Suppressor macrophage treated with lipopolysaccharide for 4 hours (primary cell): ENCODE data around the gene C1S.
"Not testable (repeated sequence)": the region's sequence is repeated elsewhere in the genome, so short reads cannot be mapped to it uniquely, and the experiment has no call there.

Experiments used
- DNase-seq: peaks from one replicate; pipeline ENCODE4 v3.0.0-alpha.2; 2020

The C1S gene

DNA sequence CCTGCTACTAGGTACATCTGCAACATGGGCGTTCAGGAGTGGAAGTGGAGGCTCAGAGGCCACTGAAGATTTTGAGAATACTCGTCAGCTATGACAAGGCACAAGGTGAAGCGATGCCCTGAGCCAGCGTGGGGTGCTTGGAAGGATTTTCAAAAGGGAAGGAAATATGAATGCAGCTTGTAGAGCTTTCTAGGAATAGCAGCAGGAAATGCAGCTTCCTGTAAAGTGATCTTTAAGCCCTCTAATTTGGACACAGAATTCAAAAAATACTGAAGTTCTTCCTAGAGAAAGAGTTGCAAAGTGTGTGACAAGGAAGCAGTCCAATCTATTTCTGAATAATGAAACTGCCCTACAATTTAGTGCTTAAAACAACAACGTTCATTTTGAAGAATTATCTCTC, 13.2 kb upstream of the C1S start:
- DNase-seq, result peak; percentile 22

DNA sequence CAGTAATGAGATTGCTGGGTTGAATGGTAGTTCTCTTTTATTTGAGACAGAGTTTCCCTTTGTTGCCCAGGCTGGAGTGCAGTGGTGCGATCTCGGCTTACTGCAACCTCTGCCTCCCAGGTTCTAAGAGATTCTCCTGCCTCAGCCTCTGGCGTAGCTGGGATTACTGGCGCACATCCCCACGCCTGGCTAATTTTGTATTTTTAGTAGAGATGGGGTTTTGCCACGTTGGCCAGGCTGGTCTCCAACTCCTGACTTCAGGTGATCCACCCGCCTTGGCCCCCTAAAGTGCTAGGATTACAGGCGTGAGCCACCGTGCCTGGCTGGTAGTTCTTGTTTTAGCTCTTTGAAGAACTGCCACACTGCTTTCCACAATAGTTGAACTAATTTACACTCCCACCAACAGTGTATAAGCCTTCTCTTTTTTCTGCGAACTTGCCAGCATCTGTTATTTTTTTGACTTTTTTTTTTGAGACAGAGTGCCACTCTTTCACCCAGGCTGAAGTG, 11.0 kb upstream of the C1S start:
- DNase-seq, result not testable (repeated sequence)

DNA sequence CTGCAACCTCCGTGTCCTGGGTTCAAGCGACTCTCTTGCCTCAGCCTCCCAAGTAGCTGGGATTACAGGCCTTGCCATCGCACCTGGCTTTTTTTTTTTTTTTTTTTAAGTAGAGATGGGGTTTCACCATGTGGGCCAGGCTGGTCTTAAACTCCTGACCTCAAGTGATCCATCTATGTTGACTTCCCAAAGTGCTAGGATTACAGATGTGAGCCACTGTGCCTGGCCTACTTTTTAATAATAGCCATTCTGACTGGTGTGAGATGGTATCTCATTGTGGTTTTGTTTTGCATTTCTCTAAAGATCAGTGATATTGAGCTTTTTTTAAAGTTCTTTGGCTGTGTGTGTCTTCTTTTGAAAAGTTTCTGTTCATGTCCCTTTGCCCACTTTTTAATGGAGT, 10.5 kb upstream of the C1S start:
- not testable (repeated sequence) for DNase-seq

DNA sequence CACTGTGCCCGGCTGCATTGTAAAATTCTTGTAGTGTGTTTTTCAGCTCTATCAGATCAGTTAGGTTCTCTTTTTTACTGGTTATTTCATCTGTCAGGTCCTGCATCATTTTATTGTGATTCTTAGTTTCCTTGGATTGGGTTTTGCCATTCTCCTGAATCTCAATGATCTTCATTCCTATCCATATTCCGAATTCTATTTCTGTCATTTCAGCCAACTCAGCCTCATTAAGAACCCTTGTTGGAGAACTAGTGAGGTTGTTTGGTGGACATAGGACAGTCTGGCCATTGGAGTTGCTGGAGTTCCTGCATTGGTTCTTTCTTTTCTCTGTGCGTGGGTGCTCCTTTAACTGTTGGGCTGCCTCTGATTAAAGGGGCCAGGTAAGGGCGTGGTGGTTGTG, 5.6 kb upstream of the C1S start:
- no peak for DNase-seq

DNA sequence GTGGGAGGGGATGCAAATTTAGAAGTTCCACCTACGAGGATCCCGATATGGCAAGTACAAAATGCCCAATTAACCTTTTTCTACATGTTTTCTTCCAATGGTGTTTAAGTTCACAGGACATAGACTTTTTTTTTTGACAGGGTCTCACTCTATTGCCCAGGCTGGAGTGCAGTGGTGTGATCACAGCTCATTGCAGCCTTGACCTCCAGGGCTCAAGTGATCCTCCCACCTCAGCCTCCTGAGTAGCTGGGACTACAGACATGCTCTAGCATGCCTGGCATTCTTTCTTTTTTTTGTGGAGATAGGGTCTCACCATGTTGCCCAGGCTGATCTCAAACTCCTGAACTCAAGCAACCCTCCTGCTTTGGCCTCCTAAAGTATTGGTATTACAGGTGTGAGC, 4.8 kb upstream of the C1S start:
- DNase-seq, result not testable (repeated sequence)

DNA sequence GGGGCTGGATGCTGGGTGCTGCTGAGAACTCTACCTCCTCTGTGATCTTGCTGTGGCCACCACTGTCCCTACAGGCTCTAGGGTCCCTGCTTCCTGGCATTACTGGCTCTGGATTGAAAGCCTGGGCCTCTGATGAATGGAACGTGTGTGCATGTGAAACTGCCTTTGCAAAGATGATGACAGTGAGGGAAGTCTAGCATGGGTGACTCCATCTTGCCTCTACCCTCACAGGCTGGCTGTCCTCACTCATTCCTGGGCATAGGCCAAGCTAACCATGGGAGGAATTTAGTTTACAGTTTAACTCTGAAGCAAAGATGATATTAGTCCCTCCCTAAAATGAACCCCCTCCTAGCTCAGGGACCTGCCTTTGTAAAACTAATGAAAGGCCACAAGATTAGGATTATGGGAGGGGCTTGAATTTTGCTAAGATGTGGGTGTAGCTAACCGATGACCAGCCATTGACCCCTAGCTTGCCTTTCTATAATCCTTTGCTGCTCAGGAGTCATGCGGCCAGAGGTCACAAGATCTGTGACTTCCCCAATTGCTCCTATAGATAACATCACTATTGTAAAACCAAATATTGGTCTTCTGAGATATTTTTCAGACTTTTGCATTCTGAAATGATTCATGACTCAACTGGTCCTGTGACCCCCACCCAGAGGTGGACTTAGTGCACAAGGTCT, 2.2 kb upstream of the C1S start:
- DNase-seq, result peak; percentile 73

DNA sequence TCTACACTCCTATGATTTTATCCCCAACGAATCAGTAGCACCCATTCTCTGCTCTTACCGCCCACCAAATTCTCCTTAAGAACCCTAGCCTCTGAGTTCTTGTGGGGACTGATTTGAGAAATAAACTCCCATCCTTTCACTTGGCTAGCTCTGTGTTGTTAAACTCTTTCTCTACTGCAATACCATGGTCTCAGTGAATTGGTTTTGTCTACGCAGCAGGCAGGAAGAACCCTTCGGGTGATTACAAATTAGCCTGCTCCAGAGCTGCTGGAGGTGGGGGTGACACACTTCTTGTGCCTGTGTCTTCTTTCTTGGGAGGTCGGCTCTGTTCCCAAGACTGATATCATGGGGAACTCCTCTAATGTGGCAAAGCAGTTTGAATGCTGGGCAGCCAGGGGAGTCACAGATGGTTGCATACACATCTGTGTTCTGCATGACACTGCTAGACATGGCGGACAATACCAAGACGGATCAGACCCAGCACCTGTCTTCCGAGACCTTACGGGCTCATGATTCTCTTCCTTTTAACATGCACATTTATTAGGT, 1.6 kb upstream of the C1S start:
- peak; percentile 37 for DNase-seq

DNA sequence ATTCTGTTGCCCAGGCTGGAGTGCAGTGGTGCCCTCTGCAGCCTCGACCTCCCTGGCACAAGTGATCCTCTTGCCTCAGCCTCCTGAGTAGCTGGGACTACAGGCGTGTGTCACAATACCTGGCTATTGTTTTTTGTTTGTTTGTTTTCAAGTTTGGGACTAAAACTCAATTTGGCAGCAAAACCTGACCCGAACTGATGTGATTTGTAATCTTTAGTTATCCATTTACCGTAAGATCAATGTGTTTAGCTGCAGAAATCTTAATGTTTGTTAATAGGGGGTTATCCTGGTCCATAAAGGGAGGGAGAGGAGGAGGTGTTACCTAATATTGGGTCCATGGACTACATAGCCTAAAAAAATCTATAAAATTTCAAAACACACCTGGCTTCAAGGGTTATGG, 738 bp upstream of the C1S start:
- DNase-seq, result no peak

DNA sequence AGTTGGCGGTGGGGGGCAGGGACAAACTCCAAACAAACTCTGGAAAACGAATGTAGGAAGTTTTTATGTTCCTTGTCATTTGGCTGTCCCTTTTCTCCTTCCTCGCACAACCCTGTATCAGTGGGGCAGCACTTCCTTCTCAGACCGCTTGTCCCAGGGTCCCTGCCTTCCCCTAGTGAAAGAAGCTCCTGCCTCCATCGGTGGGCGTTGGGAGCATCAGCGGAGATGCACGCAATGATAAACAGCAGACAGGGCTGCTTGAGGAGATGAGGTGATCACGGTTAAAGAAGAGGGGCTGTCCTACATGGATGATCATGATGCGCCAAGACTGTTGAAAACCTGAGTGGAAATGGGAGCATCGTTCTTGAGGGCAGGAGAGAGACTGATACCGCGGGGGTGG, 620 bp downstream of the C1S start:
- DNase-seq, result no peak

DNA sequence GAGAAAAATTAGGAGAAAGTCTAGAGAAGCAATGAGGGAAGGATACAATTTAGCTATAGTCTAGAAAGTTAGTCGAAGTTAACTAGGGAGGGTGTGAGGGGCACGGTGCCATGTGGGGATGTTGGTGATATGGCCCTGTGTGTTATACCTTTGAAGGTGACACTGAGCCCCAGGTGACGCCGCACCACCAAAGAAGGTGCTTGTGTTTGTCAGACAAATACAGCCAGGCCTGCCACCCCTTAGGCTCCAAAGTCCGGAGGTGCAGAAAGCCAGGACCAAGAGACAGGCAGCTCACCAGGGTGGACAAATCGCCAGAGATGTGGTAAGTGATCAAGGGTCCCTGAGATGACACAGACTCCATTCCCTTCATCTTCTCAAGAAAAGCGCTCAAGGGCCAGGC, 1.1 kb downstream of the C1S start:
- no peak for DNase-seq

DNA sequence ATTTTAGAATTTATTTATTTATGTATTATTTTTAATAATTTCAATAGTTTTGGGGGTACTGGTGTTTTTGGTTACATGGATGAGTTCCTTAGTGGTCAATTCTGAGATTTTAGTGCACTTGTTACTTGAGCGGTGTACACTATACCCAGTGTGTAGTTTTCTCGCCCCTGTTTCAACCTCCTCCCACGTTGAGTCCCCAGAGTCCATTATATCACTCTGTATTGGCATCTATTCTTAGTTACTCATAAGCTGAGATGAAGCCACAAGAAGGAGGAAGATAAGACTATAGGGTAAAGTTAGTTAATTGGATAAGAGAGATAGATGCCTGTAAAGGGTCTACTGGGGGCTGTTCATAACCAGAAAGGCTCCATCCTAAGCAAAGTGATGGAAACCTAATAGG, 4.0 kb downstream of the C1S start:
- no peak for DNase-seq

DNA sequence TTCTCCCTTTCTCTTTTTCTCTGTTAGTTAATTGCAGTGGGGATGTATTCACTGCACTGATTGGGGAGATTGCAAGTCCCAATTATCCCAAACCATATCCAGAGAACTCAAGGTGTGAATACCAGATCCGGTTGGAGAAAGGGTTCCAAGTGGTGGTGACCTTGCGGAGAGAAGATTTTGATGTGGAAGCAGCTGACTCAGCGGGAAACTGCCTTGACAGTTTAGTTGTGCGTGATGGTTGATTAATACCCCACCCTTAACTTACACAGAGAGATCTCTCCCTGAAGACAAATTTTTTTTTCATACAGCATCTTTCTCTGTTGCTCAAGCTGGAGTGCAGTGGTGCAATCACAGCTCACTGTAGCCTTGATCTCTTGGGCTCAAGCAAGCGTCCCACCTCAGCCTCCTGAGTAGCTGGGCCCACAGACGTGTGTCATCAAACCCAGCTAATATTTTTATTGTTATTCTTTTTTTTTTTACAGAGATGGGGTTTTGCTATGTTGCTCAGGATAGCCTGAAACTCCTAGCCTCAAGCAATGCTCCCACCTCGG, 4.6 kb downstream of the C1S start:
- no peak for DNase-seq

DNA sequence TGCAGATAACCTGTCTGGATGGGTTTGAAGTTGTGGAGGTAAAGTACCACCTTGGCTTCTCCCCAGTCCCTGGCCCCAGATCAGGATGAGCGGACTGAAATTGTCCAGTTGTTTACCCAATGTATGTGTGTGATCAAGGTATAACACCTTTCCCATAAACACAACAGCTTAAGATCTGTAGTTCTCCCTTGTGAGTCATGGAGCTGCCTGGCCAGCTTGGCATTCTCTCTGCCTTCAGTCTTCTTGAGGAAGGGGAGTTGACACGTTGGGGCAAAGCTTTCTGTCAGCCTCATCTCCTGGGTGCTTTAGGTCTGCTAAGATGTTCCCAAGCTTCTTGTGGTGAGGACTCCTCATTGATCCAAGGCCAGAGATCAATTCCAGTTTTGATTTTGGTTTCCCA, 6.1 kb downstream of the C1S start:
- DNase-seq, result no peak

DNA sequence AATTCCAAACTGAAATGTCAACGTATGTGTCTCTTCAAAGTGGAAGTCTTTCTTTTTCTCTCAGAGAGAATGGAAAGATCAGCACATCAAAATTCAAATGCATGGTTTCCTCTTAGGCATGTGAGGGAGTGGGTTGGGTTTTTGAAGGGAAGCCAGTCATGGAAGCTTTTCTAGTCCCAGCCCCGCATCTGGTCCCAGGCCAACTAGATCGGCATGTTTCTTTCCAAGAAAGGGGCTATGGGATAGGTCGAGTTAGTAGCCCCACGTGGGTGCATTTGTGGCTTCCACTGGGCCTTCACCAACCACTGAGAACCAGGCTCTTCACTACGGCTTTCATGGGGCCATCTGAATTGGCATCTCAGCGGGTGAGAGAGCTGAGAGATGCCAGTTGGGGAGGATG, 6.6 kb downstream of the C1S start:
- DNase-seq, result no peak

DNA sequence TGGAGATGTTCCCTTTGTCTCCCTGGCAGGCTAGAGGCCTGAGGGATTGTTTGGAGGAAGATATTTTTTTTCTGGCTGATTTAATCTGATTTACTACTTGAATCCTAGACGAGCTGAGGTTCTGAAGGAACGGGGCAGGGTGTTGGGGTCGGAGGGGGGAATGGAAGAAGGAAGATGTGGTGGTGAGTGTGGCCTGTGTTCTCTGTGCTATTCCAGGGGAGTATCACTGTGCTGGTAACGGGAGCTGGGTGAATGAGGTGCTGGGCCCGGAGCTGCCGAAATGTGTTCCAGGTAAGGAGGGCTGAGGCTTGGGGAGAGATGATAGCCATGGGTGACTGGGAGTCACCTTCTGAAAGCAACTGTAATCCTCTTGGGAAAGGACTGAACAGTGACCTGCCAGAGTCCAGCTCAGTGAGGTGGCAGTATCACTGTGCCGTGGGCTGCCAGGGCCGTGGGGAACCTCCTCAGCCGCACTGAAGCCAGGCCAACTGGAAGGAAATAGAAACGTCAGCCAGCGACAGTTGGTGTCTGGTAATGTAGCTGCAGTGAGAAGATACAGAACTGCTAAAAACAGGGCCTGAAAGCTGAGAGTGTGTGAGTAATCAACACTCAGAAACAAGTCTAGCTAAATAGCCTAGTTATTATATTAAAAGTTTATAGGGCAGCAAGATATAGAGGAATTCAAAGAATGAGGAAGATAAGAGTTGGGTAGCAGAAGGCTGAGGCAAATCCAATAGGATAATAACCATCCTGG, 7.9 kb downstream of the C1S start:
- DNase-seq, result no peak

DNA sequence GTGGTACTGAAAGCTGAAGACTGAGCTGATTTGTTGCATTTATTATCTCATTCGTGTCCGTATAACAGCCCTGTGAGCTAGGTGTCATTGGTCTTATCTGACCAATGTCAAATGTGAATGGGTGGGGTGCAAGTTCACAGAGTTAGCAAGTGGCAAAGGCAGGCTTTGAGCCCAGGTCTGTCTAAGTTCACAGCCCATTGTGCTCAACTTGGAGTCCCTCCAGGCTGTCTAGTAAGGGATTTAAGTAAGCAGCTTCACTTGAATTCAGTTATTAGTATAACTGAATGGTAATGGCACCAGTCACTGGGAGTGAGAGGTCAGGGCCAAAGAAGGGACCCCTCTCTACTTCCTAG, 8.5 kb downstream of the C1S start:
- DNase-seq, result no peak

DNA sequence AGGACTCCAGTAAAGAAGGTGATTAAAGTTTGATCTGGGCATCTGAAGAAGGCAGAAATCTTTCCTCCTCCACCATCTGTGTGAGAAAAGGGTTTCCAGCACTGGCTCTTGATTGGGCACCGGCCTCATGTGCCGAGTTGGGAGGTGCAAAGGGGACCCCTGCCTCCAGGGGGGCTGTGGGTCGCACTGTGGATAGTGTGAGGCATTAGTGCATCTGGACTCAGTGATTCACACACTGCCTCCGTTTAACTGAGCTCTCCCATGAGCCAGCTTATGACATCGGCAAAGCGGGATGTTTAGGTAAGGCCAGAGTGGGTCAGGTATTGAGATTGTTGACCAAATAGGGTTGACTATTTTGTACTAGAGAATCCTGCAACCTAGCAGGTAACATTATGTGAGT, 8.9 kb downstream of the C1S start:
- no peak for DNase-seq

DNA sequence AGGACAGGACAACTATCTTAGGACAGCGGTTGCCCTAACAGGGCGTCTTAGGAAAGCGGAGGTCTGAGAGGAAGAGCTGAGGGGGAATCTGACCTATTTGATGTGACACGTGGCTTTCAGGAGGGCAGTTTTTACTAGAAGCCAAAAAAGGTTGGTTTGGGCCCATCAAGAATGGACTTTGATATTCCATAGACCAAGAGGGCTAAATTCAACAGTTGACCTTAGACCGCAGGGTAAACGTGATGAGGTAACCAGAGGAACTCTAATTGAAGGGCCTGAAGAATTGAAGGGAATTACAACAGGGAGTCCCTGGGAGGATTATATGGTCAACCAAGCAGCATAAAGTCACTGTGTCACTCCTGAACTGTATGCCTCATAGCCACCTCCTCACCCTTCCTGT, 11.5 kb downstream of the C1S start:
- no peak for DNase-seq

DNA sequence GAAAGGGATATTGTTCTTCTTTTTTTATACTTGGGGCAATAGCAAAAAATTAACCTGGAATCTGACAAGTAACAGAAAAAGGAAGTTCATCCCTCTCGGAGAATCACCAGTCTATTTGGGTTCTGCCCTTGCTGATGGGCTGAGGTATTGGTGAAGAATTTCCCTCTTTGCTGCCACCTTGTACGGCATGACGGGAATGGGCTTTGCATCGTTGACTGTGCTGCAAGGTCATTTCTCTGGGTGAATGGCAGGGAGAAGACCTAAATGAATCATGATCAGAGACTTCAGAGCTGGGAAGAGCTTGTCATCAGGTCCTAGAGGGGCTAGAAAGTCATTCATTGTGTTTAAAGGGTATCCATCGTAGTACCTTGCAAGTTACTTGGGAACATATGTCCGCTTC, 12.0 kb downstream of the C1S start:
- no peak for DNase-seq

DNA sequence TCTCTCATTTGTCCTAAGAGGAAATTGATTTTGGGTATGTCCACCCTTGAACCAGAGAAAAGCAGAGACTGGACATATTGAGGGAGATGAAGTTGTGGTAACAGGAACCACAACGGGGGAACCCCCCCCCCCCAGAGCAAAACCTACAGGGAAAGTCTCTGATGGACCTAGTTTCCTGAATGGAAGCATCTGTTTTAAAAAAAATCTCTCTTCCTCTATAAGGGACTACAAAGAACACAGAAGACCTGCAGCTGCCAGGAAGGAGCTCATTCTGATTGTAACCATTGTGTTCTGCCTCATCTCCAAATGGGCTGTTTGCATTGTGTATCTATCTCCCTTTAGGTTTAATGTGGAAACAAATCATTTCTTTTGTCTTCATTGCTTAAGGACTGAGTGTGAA, 13.4 kb downstream of the C1S start:
- DNase-seq, result no peak

DNA sequence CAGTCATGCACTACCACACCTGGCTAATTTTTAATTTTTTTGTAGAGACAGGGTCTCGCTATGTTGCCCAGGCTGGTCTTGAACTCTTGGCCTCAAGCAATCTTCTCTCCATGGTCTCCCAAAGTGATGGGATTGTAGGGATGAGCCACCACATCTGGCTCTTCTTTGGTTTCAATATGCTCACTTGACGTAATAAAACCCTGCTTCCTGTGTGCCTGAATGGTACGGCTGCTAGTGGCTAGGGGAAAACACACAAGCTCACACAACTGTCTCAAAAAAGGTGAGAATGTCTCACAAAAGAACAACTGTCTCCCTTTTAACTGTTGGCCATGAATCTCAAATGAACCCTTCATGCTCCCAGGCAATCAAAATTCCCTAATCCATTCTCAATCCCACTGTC, 15.0 kb downstream of the C1S start:
- DNase-seq, result no peak

DNA sequence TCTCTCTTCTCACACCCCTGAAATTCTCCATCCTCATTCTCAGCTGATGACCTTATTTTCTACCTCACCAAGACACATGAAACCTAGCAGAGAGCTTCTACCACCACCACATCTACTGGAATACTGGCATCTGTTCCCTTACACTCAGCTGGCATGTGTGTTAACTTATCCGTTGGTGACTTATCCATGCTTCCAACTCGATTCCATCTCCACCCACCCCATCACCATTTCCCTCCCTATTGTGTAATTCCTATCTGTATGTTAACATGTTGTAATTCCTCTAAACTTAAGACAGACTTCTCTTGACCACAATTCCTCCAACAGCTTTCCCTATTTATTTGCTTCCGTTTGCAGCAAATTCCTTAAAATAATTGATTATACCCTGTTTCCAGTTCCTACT, 15.4 kb downstream of the C1S start:
- no peak for DNase-seq

DNA sequence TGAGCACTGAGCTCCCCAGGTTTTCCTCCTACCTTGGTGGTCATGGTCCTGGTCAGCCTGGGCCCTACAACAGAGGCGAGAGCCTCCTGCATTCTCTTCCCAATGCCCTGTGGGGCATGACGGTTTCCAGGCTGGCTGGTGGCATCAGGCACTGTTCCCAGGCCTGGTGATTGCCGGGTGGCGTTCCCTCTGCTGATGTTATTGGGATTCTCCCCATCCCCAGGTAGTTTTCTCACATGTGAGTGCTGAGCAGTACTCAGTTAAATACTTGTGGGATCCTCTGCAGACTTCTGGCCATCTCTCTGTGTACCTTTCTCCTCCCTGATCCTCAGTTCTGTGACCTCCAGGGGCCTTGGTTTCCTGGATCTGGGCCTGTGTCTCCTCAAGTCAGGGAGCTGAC, 16.0 kb downstream of the C1S start:
- DNase-seq, result no peak

DNA sequence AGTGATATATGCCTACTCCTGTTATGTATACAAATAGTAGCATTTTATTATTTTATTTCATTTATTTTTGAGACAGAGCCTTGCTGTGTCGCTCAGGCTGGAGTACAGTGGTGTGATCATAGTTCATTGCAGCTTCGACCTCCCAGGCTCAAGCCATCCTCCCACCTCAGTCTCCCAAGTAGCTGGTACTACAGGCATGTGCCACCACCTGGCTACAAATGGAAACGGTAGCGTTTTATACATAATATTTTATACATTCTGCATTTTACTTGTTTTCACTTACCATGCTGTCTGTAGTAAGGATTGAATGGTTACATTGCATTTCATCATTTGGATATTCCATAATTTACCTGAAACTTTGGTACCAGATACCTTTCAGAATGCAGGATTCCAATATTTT, 17.6 kb downstream of the C1S start:
- DNase-seq, result no peak

DNA sequence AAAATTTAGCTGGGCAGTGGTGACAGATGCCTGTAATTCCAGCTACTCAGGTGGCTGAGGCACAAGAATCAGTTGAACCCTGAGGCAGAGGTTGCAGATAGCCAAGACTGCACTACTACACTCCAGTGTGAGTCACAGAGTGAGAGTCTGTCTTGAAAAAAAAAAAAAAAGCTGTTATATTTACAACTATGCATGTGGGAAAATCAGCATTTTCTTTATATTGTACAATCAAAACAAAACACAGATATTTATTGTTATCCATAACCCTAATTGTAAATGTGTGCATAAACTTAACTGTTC, 19.3 kb downstream of the C1S start:
- no peak for DNase-seq
